ENCODE data around the gene ALOX5AP.

Gene ALOX5AP

DNA sequence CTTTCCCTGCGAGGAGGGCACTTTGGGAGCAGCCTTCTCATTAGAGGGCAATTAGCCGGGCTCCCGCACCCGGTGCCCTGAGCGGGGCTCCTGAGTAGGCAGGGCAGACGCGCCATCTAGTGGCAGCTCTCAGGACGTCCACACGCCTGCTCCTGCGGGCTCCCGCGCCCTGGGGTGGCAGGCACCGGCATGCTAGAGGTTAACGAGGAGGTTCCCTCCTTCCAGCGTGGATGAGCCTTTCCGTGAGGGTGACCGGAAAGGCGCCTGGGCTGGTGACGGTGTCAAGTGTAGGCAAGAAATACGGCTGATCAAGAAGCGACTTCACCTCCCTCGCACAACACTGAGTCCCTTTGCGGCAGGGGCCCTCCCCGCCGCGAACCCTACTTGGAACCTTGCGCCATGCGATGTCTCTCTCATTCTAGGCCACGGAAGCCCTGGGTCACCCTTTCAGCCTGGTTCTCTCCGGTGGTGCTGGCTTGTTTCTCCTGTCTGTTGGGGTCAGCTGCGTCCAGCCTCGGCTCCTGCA lies 67.7 kb downstream of the ALOX5AP start:
- ATAC-seq (replicated peaks; ENCODE audit: extremely low read depth, poor library complexity, severe bottlenecking) (peak; percentile 89), DNase-seq (ENCODE audit: low spot score in 2 of 2) (peak; percentile 62 to 70)
- Mint-ChIP-seq H3K9me3 (no peaks in the 10 kb centered on the region), H3K4me3 (peak overlapping the region; percentile 48), H3K27ac (ENCODE audit: low read depth) (no peak overlapping the region), H3K27me3 (no peaks in the 10 kb centered on the region), H3K4me1 (peaks cover 12% of the 10 kb centered on the region), H3K36me3 (ENCODE audit: insufficient read depth) (peaks cover 3% of the 10 kb centered on the region)

- Mint-ChIP-seq H3K4me1 (peaks cover 12% of the 10 kb centered on the region), H3K27ac (ENCODE audit: low read depth) (no peak overlapping the region), H3K4me3 (no peak overlapping the region), H3K27me3 (no peaks in the 10 kb centered on the region), H3K36me3 (ENCODE audit: insufficient read depth) (peaks cover 3% of the 10 kb centered on the region), H3K9me3 (no peaks in the 10 kb centered on the region)
- no peak for DNase-seq (ENCODE audit: low spot score in 2 of 2)
- ATAC-seq (replicated peaks; ENCODE audit: extremely low read depth, poor library complexity, severe bottlenecking): no peak
Measured at GRCh38 chr13:30803749-30804148, 68.4 kb downstream of the ALOX5AP start.

GRCh38 chr13:30804474-30804873 lies 69.1 kb downstream of the ALOX5AP start:
- no peak for ATAC-seq (replicated peaks; ENCODE audit: extremely low read depth, poor library complexity, severe bottlenecking)
- Mint-ChIP-seq H3K27ac (ENCODE audit: low read depth) (no peak overlapping the region), H3K27me3 (no peaks in the 10 kb centered on the region)

DNA sequence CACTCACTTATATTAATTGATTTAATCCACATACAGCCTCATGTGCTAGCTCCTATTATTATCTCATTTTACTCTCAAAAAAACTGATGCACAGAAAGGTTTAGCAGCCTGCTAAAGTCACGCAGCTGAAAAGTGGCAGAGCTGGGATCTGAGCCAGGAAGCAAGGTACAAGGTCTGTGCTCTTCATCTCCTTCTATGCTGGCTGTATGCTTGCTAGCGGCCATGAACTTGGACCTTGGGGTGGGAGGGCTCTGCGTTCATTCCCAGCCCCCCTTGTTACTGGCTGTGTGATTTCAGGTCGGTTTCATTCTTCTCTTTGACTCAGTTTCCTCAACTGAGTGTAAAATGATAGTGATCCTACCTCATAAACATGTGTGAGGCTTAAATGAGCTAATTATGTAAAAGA lies 69.8 kb downstream of the ALOX5AP start:
- no peak for ATAC-seq (replicated peaks; ENCODE audit: extremely low read depth, poor library complexity, severe bottlenecking)
- Mint-ChIP-seq H3K27me3 (no peaks in the 10 kb centered on the region), H3K36me3 (ENCODE audit: insufficient read depth) (peaks cover 3% of the 10 kb centered on the region), H3K27ac (ENCODE audit: low read depth) (no peak overlapping the region), H3K4me3 (no peak overlapping the region), H3K9me3 (no peaks in the 10 kb centered on the region), H3K4me1 (peaks cover 12% of the 10 kb centered on the region)
- no peak for DNase-seq (ENCODE audit: low spot score in 2 of 2)

More at GRCh38 chr13:30804474-30804873, 69.1 kb downstream of the ALOX5AP start:
- Mint-ChIP-seq H3K9me3 (no peaks in the 10 kb centered on the region), H3K36me3 (ENCODE audit: insufficient read depth) (peaks cover 3% of the 10 kb centered on the region), H3K4me3 (no peak overlapping the region), H3K4me1 (peaks cover 12% of the 10 kb centered on the region)
- DNase-seq (ENCODE audit: low spot score in 2 of 2): no peak

DNA sequence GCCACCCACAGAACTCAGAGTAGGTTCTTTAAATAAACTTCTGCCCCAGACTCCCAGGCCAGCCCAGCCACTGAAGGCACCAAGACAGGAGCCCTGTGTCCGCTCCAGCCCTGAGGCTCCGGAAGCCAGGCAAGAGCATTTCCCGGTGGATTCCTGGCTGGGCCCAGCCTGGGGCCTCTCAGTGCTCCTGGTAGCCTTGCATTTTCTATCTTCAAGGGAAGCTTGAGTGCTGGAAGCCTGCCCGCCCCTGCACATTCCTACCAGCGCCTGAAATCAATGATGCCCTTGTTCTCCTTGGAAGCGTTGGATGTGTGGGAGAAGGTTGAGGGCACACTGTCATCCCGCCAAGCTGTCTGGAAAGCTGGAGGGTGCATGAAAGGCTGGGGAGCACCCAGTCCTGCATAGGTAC lies 70.3 kb downstream of the ALOX5AP start:
- ATAC-seq (replicated peaks; ENCODE audit: extremely low read depth, poor library complexity, severe bottlenecking) (no peak), DNase-seq (ENCODE audit: low spot score in 2 of 2) (no peak)
- H3K27me3 Mint-ChIP-seq: no peaks in the 10 kb centered on the region
- no peaks in the 10 kb centered on the region for H3K9me3 Mint-ChIP-seq
- peaks cover 12% of the 10 kb centered on the region for H3K4me1 Mint-ChIP-seq
- no peak overlapping the region for H3K4me3 Mint-ChIP-seq
- no peak overlapping the region for H3K27ac Mint-ChIP-seq (ENCODE audit: low read depth)
- H3K36me3 Mint-ChIP-seq (ENCODE audit: insufficient read depth): peaks cover 3% of the 10 kb centered on the region

DNA sequence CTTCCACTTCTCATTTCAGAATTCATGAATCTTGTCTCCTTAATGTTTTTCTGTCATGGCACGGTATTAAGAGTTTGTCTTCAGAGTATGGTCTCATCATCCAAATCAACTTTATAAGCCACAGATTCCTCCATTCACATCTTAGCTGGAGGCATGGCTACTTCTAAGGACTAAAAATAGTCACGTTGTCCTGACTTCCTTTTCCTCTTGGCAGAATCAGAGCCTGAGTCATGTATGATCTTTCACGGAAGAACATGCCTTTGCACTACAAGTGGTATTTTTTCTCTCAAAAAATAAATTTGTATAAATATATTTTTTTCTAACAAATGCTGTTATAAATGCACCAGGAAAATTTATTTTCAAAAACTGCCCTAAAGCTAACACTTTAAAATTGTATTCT lies 71.4 kb downstream of the ALOX5AP start:
- Mint-ChIP-seq H3K27ac (ENCODE audit: low read depth) (no peak overlapping the region), H3K4me1 (peaks cover 12% of the 10 kb centered on the region)
- DNase-seq (ENCODE audit: low spot score in 2 of 2): no peak

GRCh38 chr13:30807392-30807791 lies 72.0 kb downstream of the ALOX5AP start:
- Mint-ChIP-seq H3K27ac (ENCODE audit: low read depth) (no peak overlapping the region), H3K9me3 (no peaks in the 10 kb centered on the region), H3K4me1 (peaks cover 11% of the 10 kb centered on the region), H3K27me3 (no peaks in the 10 kb centered on the region), H3K4me3 (no peak overlapping the region), H3K36me3 (ENCODE audit: insufficient read depth) (peaks cover 3% of the 10 kb centered on the region)
- DNase-seq (ENCODE audit: low spot score in 2 of 2): no peak
- ATAC-seq (replicated peaks; ENCODE audit: extremely low read depth, poor library complexity, severe bottlenecking): no peak

More for the DNA sequence above, 71.4 kb downstream of the ALOX5AP start:
- Mint-ChIP-seq H3K36me3 (ENCODE audit: insufficient read depth) (peaks cover 3% of the 10 kb centered on the region), H3K4me3 (no peak overlapping the region), H3K9me3 (no peaks in the 10 kb centered on the region), H3K27me3 (no peaks in the 10 kb centered on the region)
- ATAC-seq (replicated peaks; ENCODE audit: extremely low read depth, poor library complexity, severe bottlenecking): no peak

DNA sequence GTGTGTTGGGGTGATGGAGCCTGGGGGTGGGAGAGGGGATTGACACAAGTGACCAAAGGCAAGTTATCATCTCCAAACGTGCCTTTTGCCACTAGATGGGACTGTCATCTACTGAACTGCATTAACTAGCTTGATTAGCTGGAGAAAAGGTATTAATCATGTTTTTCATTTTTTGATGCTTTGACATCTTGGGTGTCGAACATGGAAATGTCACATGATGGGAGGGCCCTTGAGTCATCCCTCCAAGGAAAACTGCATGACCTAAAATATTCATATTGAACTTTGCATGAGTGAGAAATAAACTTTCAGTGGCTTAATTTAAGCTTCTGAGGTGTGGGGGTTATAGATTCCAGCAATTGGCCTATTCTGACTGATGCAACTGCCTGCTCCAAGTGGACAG lies 73.3 kb downstream of the ALOX5AP start:
- Mint-ChIP-seq H3K4me3 (no peak overlapping the region), H3K4me1 (no peaks in the 10 kb centered on the region), H3K36me3 (ENCODE audit: insufficient read depth) (peaks cover 3% of the 10 kb centered on the region), H3K9me3 (no peaks in the 10 kb centered on the region), H3K27me3 (no peaks in the 10 kb centered on the region), H3K27ac (ENCODE audit: low read depth) (no peak overlapping the region)
- ATAC-seq (replicated peaks; ENCODE audit: extremely low read depth, poor library complexity, severe bottlenecking) (no peak), DNase-seq (ENCODE audit: low spot score in 2 of 2) (no peak)

- Mint-ChIP-seq H3K27me3 (no peaks in the 10 kb centered on the region), H3K9me3 (no peaks in the 10 kb centered on the region), H3K4me1 (no peaks in the 10 kb centered on the region), H3K27ac (ENCODE audit: low read depth) (no peak overlapping the region), H3K36me3 (ENCODE audit: insufficient read depth) (peaks cover 1% of the 10 kb centered on the region), H3K4me3 (no peak overlapping the region)
- DNase-seq (ENCODE audit: low spot score in 2 of 2): no peak
- ATAC-seq (replicated peaks; ENCODE audit: extremely low read depth, poor library complexity, severe bottlenecking): no peak
Measured at GRCh38 chr13:30809787-30810186, 74.4 kb downstream of the ALOX5AP start.

GRCh38 chr13:30810261-30810701 lies 74.9 kb downstream of the ALOX5AP start:
- Mint-ChIP-seq H3K9me3 (no peaks in the 10 kb centered on the region), H3K27me3 (no peaks in the 10 kb centered on the region), H3K27ac (ENCODE audit: low read depth) (no peak overlapping the region), H3K4me3 (no peak overlapping the region), H3K4me1 (no peaks in the 10 kb centered on the region), H3K36me3 (ENCODE audit: insufficient read depth) (peaks cover 1% of the 10 kb centered on the region)
- ATAC-seq (replicated peaks; ENCODE audit: extremely low read depth, poor library complexity, severe bottlenecking) (no peak), DNase-seq (ENCODE audit: low spot score in 2 of 2) (no peak)

- Mint-ChIP-seq H3K27ac (ENCODE audit: low read depth) (no peak overlapping the region), H3K27me3 (no peaks in the 10 kb centered on the region), H3K36me3 (ENCODE audit: insufficient read depth) (peaks cover 1% of the 10 kb centered on the region), H3K9me3 (no peaks in the 10 kb centered on the region), H3K4me3 (no peak overlapping the region), H3K4me1 (no peaks in the 10 kb centered on the region)
- ATAC-seq (replicated peaks; ENCODE audit: extremely low read depth, poor library complexity, severe bottlenecking) (no peak), DNase-seq (ENCODE audit: low spot score in 2 of 2) (no peak)
Measured at GRCh38 chr13:30810801-30811200, 75.5 kb downstream of the ALOX5AP start.

All from central memory CD8-positive, alpha-beta T cell (primary cell).